ENCODE data around the gene DIPK1C. TPM values are rescaled to one million over a fixed set of nuclear protein-coding genes. Genes with fewer than 3 reads are reported as not detected.

DIPK1C gene
- total and polyA plus RNA-seq, 2 experiments from 2014 or later = 0.28 to 0.40 TPM

GRCh38 chr18:74402806-74403433 is 54.2 kb downstream of the DIPK1C start:
- no peak overlapping the region for H3K4me2 ChIP-seq
- H4K20me1 ChIP-seq (ENCODE audit: insufficient read depth, poor library complexity, severe bottlenecking) = no peaks in the 10 kb centered on the region
- no peaks in the 10 kb centered on the region for H3K9me3 ChIP-seq (ENCODE audit: low read depth)
- no peaks in the 10 kb centered on the region for H3K36me3 ChIP-seq (replicated peaks; ENCODE audit: insufficient read depth, low read depth)
- peaks cover 4% of the 10 kb centered on the region for H3K27me3 ChIP-seq
- no peak for TF ChIP-seq CTCF (IDR thresholded peaks at IDR 0.05; ENCODE audit: poor library complexity)
- TF ChIP-seq EZH2phosphoT487 (IDR thresholded peaks at IDR 0.05; ENCODE audit: low read depth, severe bottlenecking, unreplicated experiment) = no peak
- TF ChIP-seq EZH2 (IDR thresholded peaks at IDR 0.05; ENCODE audit: borderline replicate concordance) = no peak
- H3K79me2 ChIP-seq = no peaks in the 10 kb centered on the region
- DNase-seq (ENCODE audit: low spot score) = peak; percentile 19
- no peak overlapping the region for H3K4me3 ChIP-seq
- no peak overlapping the region for H2AFZ ChIP-seq
- H3K9me2 ChIP-seq (replicated peaks; ENCODE audit: insufficient read depth) = no peaks in the 10 kb centered on the region
- H3K27ac ChIP-seq = no peak overlapping the region
- peaks cover 6% of the 10 kb centered on the region for H3K4me1 ChIP-seq (ENCODE audit: insufficient read depth)
- WGBS (ENCODE audit: low lambda C conversion rate, missing lambda C conversion rate) = 54% methylated on average over 9 of the region's 9 CpGs

GRCh38 chr18:74400813-74401212 is 56.3 kb downstream of the DIPK1C start:
- Histone ChIP-seq H3K9me3 (ENCODE audit: low read depth) (no peaks in the 10 kb centered on the region), H3K4me3 (no peak overlapping the region), H4K20me1 (ENCODE audit: insufficient read depth, poor library complexity, severe bottlenecking) (no peaks in the 10 kb centered on the region), H3K36me3 (replicated peaks; ENCODE audit: insufficient read depth, low read depth) (no peaks in the 10 kb centered on the region), H3K4me1 (ENCODE audit: insufficient read depth) (peaks cover 10% of the 10 kb centered on the region), H3K9me2 (replicated peaks; ENCODE audit: insufficient read depth) (no peaks in the 10 kb centered on the region), H3K79me2 (no peaks in the 10 kb centered on the region), H3K27me3 (no peaks in the 10 kb centered on the region), H3K4me2 (no peak overlapping the region), H2AFZ (no peak overlapping the region), H3K27ac (no peak overlapping the region)
- no peak for TF ChIP-seq EZH2phosphoT487 (IDR thresholded peaks at IDR 0.05; ENCODE audit: low read depth, severe bottlenecking, unreplicated experiment)
- TF ChIP-seq CTCF (IDR thresholded peaks at IDR 0.05; ENCODE audit: poor library complexity) = no peak
- TF ChIP-seq EZH2 (IDR thresholded peaks at IDR 0.05; ENCODE audit: borderline replicate concordance) = no peak
- no peak for DNase-seq (ENCODE audit: low spot score)
- 84% methylated on average over 4 of the region's 4 CpGs for WGBS (ENCODE audit: low lambda C conversion rate, missing lambda C conversion rate)

DNA sequence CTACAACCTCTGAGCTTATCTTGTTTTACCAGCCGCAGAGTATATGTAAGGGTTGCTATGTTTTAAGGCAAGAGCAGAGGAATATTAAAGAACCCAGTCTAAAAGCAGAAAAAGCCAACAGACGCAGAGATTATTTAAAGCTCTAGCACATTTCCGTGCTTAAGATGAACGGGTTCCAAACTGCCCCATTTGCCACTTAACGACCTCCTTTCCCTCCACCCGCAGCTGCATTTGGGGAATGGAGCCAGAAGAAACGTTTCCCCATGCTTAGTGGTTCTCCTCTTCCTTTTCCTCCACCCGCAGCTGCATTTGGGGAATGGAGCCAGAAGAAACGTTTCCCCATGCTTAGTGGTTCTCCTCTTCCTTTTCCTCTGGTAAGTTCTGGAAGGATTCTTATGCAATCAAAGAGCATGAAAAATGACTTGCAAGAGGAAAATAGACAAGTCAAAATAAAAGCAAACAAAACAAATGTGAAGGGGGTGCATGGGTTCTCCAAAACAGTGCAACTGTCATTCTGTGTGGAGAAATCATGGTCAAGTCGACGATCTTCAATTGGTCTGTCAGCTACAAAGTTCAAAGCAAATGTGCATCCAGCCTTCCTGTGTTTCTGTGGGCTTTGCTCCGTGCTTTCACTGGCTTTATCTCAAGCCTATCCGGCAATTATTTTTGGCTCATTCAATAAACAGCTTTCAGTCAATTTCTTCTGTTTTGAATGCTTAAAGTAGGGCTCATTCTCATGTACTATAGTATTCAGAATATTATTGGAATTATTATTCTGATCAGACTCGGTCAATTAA is 57.8 kb downstream of the DIPK1C start:
- no peaks in the 10 kb centered on the region for H3K36me3 ChIP-seq (replicated peaks; ENCODE audit: insufficient read depth, low read depth)
- H3K4me1 ChIP-seq (ENCODE audit: insufficient read depth) = peaks cover 10% of the 10 kb centered on the region
- no peaks in the 10 kb centered on the region for H3K79me2 ChIP-seq
- 85% methylated on average over 14 of the region's 14 CpGs for WGBS (ENCODE audit: low lambda C conversion rate, missing lambda C conversion rate)
- no peak overlapping the region for H3K27ac ChIP-seq
- H4K20me1 ChIP-seq (ENCODE audit: insufficient read depth, poor library complexity, severe bottlenecking) = no peaks in the 10 kb centered on the region
- H3K4me3 ChIP-seq = no peak overlapping the region
- no peak overlapping the region for H2AFZ ChIP-seq
- H3K9me3 ChIP-seq (ENCODE audit: low read depth) = no peaks in the 10 kb centered on the region
- H3K27me3 ChIP-seq = no peaks in the 10 kb centered on the region
- no peak for DNase-seq (ENCODE audit: low spot score)
- H3K9me2 ChIP-seq (replicated peaks; ENCODE audit: insufficient read depth) = no peaks in the 10 kb centered on the region
- no peak overlapping the region for H3K4me2 ChIP-seq
- TF ChIP-seq EZH2 (IDR thresholded peaks at IDR 0.05; ENCODE audit: borderline replicate concordance) (no peak), EZH2phosphoT487 (IDR thresholded peaks at IDR 0.05; ENCODE audit: low read depth, severe bottlenecking, unreplicated experiment) (no peak), CTCF (IDR thresholded peaks at IDR 0.05; ENCODE audit: poor library complexity) (no peak)

Measured in hepatocyte (in vitro differentiated cells).